Endothelial cell (in vitro differentiated cells): Measurements from ENCODE around the gene NDFIP1. TPM values are rescaled to one million over a fixed set of nuclear protein-coding genes. Genes with fewer than 3 reads are reported as not detected.
A peak's percentile ranks its signal among the peaks of the same experiment; 100 is the strongest.

Experiments
- DNase-seq: peaks from one replicate; pipeline ENCODE4 v3.0.0; 2021; ENCODE audit warnings: low spot score
- H3K27ac Mint-ChIP-seq: one replicate; pipeline ENCODE4 v1.8.0; 2021; ENCODE audit warnings: mixed read lengths, inconsistent platforms; ENCODE audit not compliant: unreplicated experiment
- H3K27me3 Mint-ChIP-seq: one replicate; pipeline ENCODE4 v1.8.0; 2021; ENCODE audit warnings: mild to moderate bottlenecking, moderate library complexity, mixed read lengths, inconsistent platforms; ENCODE audit not compliant: unreplicated experiment
- H3K36me3 Mint-ChIP-seq: one replicate; pipeline ENCODE4 v1.8.0; 2021; ENCODE audit warnings: mild to moderate bottlenecking, low read depth, mixed read lengths, inconsistent platforms; ENCODE audit not compliant: unreplicated experiment
- H3K4me1 Mint-ChIP-seq: one replicate; pipeline ENCODE4 v1.8.0; 2021; ENCODE audit warnings: mild to moderate bottlenecking, mixed read lengths, inconsistent platforms; ENCODE audit not compliant: unreplicated experiment
- H3K4me3 Mint-ChIP-seq: one replicate; pipeline ENCODE4 v1.8.0; 2021; ENCODE audit warnings: mild to moderate bottlenecking, mixed read lengths, inconsistent platforms; ENCODE audit not compliant: unreplicated experiment
- H3K9me3 Mint-ChIP-seq: one replicate; pipeline ENCODE4 v1.8.0; 2021; ENCODE audit warnings: mixed read lengths, inconsistent platforms; ENCODE audit not compliant: unreplicated experiment
- CTCF ChIP-seq: fragments of 200-600 bp; sonication (generic); IDR thresholded peaks from one replicate; pipeline ENCODE4 v1.5.0; 2021; ENCODE audit warnings: antibody characterized with exemption; ENCODE audit not compliant: unreplicated experiment
- total RNA-seq: library from RNA; stranded (reverse); fragmentation: NEBNext Ultra II Directional; extraction: Animal tissue kit (Norgen Biotek cat#: 25700); gene quantifications from one replicate; pipeline ENCODE4 v1.2.1, GENCODE V29; 2021; ENCODE audit not compliant: unreplicated experiment

The NDFIP1 gene
- total RNA-seq, 1 donor from 2014 or later, result 34.8 TPM

- Mint-ChIP-seq H3K9me3 (no peaks in the 10 kb centered on the region), H3K27me3 (no peaks in the 10 kb centered on the region), H3K27ac (no peak overlapping the region), H3K36me3 (no peaks in the 10 kb centered on the region), H3K4me3 (no peak overlapping the region), H3K4me1 (peaks cover 12% of the 10 kb centered on the region)
- no peak for DNase-seq
- no peak for TF ChIP-seq CTCF
Measured at GRCh38 chr5:142191776-142192175, 83.2 kb downstream of the NDFIP1 start.

- Mint-ChIP-seq H3K36me3 (no peaks in the 10 kb centered on the region), H3K4me3 (no peak overlapping the region), H3K27me3 (no peaks in the 10 kb centered on the region), H3K9me3 (no peaks in the 10 kb centered on the region), H3K4me1 (peaks cover 19% of the 10 kb centered on the region), H3K27ac (no peak overlapping the region)
- TF ChIP-seq CTCF, result no peak
- no peak for DNase-seq
Measured at GRCh38 chr5:142192286-142193113, 83.9 kb downstream of the NDFIP1 start.

GRCh38 chr5:142193114-142193428, 84.5 kb downstream of the NDFIP1 start:
- TF ChIP-seq CTCF, result no peak
- H3K27ac Mint-ChIP-seq, result no peak overlapping the region
- H3K36me3 Mint-ChIP-seq, result no peaks in the 10 kb centered on the region
- H3K27me3 Mint-ChIP-seq, result no peaks in the 10 kb centered on the region
- no peak for DNase-seq
- H3K4me1 Mint-ChIP-seq, result peaks cover 16% of the 10 kb centered on the region
- H3K4me3 Mint-ChIP-seq, result no peak overlapping the region
- H3K9me3 Mint-ChIP-seq, result no peaks in the 10 kb centered on the region

DNA sequence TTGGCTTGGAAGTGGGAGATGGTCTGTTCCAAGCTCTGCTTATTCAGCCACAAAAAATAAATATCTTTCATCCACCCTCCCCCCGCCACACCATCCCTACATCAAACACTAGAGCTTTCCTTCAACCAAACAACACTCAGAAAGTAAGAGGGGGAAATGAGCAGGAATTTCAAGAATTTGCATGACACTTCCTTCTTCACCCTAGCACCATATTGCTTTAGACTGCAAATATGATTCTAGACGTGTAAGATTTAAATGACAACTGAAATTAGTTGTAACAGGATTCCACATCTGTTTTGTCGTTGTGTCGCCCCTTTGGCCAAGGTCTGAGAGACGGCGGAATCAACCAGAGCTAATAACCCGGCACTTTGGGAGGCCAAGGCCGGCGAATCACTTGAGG, 88.5 kb downstream of the NDFIP1 start:
- peaks cover 14% of the 10 kb centered on the region for H3K4me1 Mint-ChIP-seq
- no peak for DNase-seq
- peak overlapping the region; percentile 6 for H3K4me3 Mint-ChIP-seq
- no peak for TF ChIP-seq CTCF
- no peaks in the 10 kb centered on the region for H3K27me3 Mint-ChIP-seq
- H3K9me3 Mint-ChIP-seq, result no peaks in the 10 kb centered on the region
- no peak overlapping the region for H3K27ac Mint-ChIP-seq
- no peaks in the 10 kb centered on the region for H3K36me3 Mint-ChIP-seq

GRCh38 chr5:142197781-142198180, 89.2 kb downstream of the NDFIP1 start:
- Mint-ChIP-seq H3K36me3 (no peaks in the 10 kb centered on the region), H3K27me3 (no peaks in the 10 kb centered on the region), H3K27ac (no peak overlapping the region), H3K4me3 (no peak overlapping the region), H3K4me1 (peaks cover 9% of the 10 kb centered on the region), H3K9me3 (no peaks in the 10 kb centered on the region)
- DNase-seq, result no peak
- TF ChIP-seq CTCF, result no peak
